Stimulated activated CD8-positive, alpha-beta memory T cell treated with anti-CD3 and anti-CD28 coated beads, Interleukin-15, amount 100 ng/mL, for 24 hours (primary cell): ENCODE results near the gene SPRY4.
"Not testable (repeated sequence)": the region's sequence is repeated elsewhere in the genome, so short reads cannot be mapped to it uniquely, and the experiment has no call there.

ENCODE experiments used
- DNase-seq: peaks from one replicate; pipeline ENCODE4 v3.0.0-alpha.2; 2020; ENCODE audit warnings: low read depth

The SPRY4 gene

GRCh38 chr5:142333749-142334148 lies 8.9 kb upstream of the SPRY4 start:
- not testable (repeated sequence) for DNase-seq

GRCh38 chr5:142330444-142330843 lies 5.6 kb upstream of the SPRY4 start:
- DNase-seq = no peak

GRCh38 chr5:142330026-142330425 lies 5.2 kb upstream of the SPRY4 start:
- no peak for DNase-seq

- DNase-seq = no peak
These were observed 2.5 kb upstream of the SPRY4 start for GRCh38 chr5:142327111-142327842.

- no peak for DNase-seq
These were observed 1.7 kb upstream of the SPRY4 start for GRCh38 chr5:142326480-142326938.

DNA sequence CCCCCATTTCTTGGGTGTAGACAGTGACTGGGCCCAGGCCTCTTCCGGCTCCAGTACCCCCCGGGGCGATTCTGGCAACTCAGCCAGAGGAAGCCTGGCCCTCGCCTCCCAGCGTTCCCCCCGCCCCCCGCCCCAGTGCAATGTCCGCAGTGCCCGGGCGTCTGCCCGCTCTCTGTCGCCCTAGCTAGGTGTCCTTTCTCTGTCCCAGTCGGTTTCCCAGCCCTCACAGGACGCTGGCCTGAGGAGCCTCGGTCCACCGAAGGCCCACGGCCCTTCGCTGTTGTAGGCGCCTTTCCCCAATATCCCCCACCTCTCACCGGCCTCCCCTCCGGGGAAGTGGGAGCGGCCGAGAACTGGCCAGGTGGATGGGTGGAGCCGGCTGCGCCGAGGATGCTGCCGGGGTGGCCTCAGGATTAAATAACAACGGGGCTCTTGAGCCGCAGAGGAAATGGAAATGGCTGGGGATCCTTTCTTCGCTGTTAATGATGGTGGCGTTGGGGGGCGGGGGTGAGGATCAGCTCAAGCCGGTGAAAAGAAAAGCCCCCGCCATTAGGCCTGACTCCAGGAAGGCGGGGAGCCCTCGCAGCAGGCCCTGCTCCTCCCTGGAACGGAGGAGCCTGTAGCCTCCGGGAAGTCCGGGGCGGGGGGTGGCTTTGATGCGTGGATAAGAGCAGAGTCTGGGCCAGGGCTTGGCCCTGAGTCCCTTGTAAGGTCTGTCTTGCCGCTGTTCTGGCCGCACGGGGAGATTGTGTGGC lies 1.1 kb upstream of the SPRY4 start:
- no peak for DNase-seq

- no peak for DNase-seq
These were observed 518 bp downstream of the SPRY4 start for GRCh38 chr5:142324136-142324870.

DNA sequence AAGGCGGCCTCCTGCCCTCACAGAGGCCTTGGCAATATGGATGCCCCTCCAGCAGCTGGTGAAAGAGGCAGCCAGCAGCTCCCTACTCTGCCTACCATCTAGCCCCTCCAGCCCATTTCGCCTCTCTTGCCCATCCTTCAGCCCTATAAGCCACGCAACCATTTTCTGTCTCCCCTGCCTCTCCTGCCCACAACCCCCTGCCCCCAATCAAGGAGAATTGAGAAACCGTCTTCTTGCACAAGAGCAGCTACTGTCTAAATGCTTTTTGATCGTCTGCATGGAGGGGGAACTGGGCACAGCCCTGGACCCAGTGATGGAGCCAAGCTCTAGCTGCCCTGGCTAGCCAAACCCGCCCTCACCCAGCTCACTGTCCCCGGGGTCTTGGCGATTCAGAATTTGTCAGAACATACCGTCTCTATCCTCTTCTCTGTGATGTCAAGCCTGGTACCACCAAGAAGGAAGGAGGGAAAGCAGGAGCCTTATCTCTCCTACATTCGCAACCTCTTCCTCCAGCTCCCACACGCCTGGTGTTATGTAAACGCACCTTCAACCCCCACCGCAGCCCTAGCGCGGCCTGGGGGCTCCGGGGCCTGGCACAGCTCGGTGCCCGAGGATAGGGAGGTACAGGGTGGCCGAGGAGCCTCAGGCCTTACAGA lies 1.2 kb downstream of the SPRY4 start:
- no peak for DNase-seq

- DNase-seq = no peak
These were observed 1.9 kb downstream of the SPRY4 start for GRCh38 chr5:142322747-142323479.

DNA sequence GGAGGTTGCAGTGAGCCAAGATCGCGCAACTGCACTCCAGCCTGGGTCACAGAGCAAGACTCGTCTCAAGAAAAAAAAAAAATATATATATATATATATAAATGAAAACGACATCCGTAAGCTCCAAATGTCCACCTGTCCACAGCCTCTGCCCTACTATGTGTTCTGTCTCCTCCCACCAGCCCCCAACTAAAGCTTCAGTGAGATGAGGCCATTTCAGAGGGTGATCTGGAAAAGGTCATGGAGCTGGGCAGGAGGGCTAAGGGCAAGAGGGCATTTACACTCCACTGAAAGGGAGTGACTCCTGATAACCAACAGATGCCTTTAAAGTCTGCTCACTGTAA lies 2.4 kb downstream of the SPRY4 start:
- no peak for DNase-seq

DNA sequence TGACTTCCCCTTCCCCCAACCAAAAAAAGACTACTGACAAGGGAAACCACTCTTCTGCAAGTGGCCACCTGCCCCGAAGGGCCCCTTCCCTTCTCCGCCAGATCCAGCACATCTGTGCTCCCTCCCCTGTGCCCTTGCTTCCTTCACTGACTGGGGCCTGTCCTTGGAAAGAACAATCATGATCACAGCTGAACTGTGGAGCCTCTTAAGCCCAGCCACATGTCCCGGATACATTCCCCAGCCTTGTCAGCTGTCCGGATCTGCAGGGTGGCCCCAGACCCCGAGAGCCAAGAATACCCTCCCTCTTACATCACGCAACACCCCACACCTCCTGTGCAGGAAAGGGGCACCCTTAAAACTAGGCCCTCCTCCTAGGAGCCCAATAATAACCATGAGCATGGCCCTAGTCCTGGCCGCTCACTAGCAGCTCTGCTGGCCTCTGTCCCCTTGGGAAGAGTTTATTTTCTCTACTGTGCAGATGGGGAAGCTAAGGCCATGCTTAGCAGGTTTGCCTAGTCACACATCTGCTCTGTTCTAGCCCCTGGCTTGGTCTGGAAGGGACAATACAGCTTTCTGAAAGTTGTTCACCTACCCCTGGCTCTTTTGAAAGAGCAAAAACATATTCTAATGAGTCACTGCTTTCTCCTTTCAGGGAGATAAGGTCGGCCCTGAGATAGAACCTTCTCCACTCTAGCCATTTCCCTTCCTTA lies 3.8 kb downstream of the SPRY4 start:
- no peak for DNase-seq

DNA sequence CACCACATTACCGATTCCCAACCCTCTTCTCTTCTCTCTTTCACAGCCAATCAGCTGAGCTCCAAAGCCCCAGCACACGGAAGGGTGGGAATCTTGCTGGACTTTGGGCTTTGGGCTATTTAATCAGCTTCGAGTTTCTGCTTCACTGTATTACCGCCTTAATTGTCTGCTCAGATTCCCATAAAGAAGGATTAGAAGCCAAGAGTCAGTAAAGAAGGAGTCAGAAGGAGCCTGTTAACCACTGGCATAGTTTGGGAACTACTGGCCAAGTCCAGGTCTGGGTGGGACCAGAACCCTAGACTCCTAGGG lies 4.4 kb downstream of the SPRY4 start:
- DNase-seq = no peak

DNA sequence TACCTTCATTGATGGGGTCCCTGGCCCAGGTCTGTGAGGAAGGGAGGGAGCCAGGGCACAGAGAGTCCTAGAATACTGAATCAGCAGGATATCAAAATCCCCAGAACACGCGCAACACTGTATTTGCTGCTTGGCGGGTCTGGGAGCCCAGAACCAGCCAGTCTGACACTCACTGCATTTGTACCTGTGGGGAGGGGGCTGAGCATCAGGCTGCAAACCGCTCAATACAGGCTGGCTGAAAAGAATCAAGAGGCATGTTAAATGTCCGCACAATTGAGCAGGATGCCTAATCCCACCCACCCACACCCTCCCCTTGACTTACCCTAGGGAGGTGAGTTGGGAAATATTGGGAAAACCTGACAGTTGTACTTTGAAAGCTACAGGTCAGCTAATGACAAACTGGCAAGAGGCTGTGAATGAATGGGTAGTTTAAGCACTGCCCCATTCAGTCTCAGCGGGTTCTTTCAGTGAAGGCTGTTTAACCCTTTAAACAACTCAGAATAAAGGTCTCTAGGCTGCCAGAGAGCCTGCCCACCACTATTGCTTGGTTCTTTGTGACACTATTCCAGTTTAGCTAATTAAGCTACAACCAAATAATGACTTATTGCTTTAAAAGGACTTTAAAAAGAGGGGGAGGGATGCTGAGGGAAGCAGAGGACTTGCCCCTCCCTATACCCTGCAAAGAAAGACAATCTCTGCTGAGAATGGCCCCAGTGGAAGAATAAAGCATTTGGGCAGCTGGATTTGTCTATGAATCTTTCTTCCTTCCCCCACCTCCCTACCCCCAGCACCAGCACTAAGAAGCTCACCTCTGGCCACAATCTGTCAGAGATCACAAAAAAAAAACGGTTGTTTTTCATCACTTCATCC lies 5.0 kb downstream of the SPRY4 start:
- no peak for DNase-seq

GRCh38 chr5:142319105-142319504 lies 5.7 kb downstream of the SPRY4 start:
- DNase-seq = no peak

DNA sequence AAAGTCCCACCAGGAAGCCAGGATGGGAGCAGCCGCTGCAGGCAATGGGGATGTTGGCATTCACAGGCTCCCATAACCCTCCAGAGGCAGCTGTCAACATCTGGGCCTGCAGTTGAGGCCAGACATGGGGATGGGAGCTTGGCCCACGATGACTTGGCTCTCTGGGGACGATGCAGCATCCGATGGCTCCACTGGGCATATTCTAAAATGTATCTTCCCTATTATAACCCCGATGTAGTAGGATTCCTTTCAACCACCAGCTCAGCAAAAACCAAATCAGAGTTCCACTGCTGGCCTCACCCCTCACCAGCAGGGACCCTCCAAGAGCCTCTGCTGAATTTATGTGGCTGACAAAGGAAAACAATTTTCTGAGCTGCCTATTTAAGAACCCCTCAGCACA lies 7.1 kb downstream of the SPRY4 start:
- no peak for DNase-seq

GRCh38 chr5:142317173-142317572 lies 7.6 kb downstream of the SPRY4 start:
- no peak for DNase-seq

DNA sequence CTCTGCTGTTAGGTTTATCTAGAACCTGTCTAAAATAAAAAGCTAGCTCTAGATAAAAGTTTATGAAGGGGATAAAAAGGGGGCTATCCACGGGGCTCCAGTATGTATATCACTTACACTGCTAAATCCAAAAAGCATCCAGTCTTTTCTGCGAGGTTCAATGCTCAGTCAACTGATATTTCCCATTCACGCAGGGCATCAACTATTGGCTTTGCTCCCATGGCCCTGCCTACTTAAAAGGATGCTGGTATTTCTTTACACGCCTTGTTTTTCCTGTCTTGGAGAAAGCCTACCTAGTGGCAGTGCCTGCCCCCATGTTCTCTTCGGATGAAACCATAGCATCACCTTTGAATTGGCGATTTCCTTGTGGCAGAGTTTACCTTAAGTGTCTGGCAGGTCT lies 8.1 kb downstream of the SPRY4 start:
- DNase-seq = no peak

- DNase-seq = no peak
These were observed 8.8 kb downstream of the SPRY4 start for GRCh38 chr5:142316051-142316450.

DNA sequence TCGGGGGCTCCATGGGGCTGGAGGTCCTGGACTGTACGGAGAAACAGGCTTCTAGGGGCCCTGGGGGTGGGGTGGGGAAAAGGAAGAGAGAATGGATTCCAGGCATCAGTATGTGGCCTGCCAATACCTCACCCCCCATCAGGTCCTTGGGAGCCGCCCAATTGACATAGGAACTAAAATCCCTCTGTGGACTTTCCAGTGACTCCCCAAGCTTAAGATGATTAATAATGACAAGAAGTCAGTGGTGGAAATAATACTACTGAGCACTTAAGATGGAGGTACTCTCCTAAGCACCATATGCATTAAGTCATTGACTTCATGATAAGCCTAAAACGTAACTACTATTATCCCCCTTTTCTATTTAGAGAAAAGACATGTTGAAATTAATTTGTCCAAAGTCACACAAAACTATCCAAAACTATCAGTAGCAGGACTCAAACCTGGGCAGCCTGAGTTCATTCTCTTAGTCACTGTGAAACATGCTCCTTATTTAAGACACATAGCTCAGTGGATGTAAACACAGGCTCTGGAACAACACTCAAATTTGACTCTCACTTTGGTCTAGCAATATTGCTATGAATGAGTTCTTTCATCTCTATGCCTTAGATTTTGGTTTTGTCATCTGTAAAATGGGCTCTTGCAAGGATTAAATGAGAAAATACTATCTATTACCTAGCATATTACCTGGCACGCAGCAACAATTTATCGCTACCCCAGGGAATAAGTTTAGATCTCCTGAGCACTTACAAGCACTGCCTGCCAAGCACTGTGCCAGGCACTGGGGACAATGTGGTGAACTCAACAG lies 9.5 kb downstream of the SPRY4 start:
- no peak for DNase-seq
